Heart left ventricle (tissue), 16 donors: ENCODE results near the gene MYBBP1A. TPM values are rescaled to one million over a fixed set of nuclear protein-coding genes. Genes with fewer than 3 reads are reported as not detected.

Source experiments
- ATAC-seq, 4 donors: fragments of 200-7000 bp; cut with Tn5 transposase; one replicate each; pipeline ENCODE4 v1.9.1; 2020 to 2022; ENCODE audit warnings: moderate library complexity in 4 of 4, mild to moderate bottlenecking in 3 of 4, moderate number of reproducible peaks in 1 of 4
- DNase-seq, 5 donors: peaks; one replicate each; pipeline ENCODE4 v3.0.0-alpha.2; 2020
- H3K27ac ChIP-seq, 12 donors: fragments of 200-600 bp; sonication (generic) in 4 of 12; one replicate each; pipeline versions ENCODE4 v1.5.0 to v1.8.0; 2016 to 2022; ENCODE audit warnings: mild to moderate bottlenecking in 2 of 12
- H3K27me3 ChIP-seq, 9 donors: fragments of 200-600 bp; sonication (generic) in 2 of 9; one replicate each; pipeline versions ENCODE4 v1.5.1 to v1.8.0; 2016 to 2022; ENCODE audit warnings: mild to moderate bottlenecking in 3 of 9
- H3K36me3 ChIP-seq, 9 donors: fragments of 200-600 bp; sonication (generic) in 2 of 9; one replicate each; pipeline versions ENCODE4 v1.5.0 to v1.8.0; 2018 to 2022; ENCODE audit warnings: mild to moderate bottlenecking in 2 of 9
- H3K4me1 ChIP-seq, 12 donors: fragments of 200-600 bp; sonication (generic) in 4 of 12; one replicate each; pipeline versions ENCODE4 v1.5.0 to v1.8.0; 2016 to 2022; ENCODE audit warnings: mild to moderate bottlenecking in 3 of 12
- H3K4me3 ChIP-seq, 12 donors: fragments of 200-600 bp; sonication (generic) in 4 of 12; one replicate each; pipeline versions ENCODE4 v1.5.0 to v1.8.0; 2017 to 2022; ENCODE audit warnings: mild to moderate bottlenecking in 9 of 12, moderate library complexity in 4 of 12
- H3K9me3 ChIP-seq, 12 donors: fragments of 200-600 bp; sonication (generic) in 4 of 12; one replicate each; pipeline versions ENCODE4 v1.5.0 to v1.8.0; 2016 to 2022; ENCODE audit warnings: mild to moderate bottlenecking in 1 of 12
- POLR2A ChIP-seq, 2 donors: fragments of 450-650 bp; IDR thresholded peaks; one replicate each; pipeline ENCODE4 v1.6.1; 2017; ENCODE audit warnings: antibody characterized with exemption in 2 of 2, mild to moderate bottlenecking in 2 of 2, moderate library complexity in 2 of 2
- WGBS, 4 donors: extraction: QIAGEN DNeasy Blood & Tissue Kit in 2 of 4; methylation state at CpG; one replicate each; pipeline versions ENCODE4 v1.1.5 to v1.1.7; 2013 to 2018; 5-methylcytosine and 5-hydroxymethylcytosine counted together
- intact Hi-C, 10 donors: fragments of 100-400 bp; cut with DNase I; formaldehyde crosslinking; loops; one replicate each; pipeline versions ENCODE4 v1.11.1 to v1.14.2; 2022
- polyA plus RNA-seq, 2 donors: library from polyadenylated mRNA; stranded (reverse); fragments of 200-250 nt; gene quantifications; one replicate each; pipeline ENCODE4 v1.2.3, GENCODE V29; 2013
- total RNA-seq, 9 donors: library from RNA; depleted of rRNA in 2 of 9; stranded (reverse); fragments of >200 nt in 2 of 9; fragmentation: NEBNext Ultra II Directional in 3 of 9; extraction: Animal tissue kit (Norgen Biotek cat#: 25700) in 3 of 9; gene quantifications; one replicate each; pipeline versions ENCODE4 v1.1.0 to v1.2.4, GENCODE V29; 2016 to 2023
- TF ChIP-seq, protein P1 (sequence below), 12 donors: fragments of 200-600 bp; sonication (generic) in 4 of 12; IDR thresholded peaks; one replicate each; pipeline versions ENCODE4 v1.5.0 to v1.8.0; 2018 to 2022; ENCODE audit warnings: antibody characterized with exemption in 12 of 12, mild to moderate bottlenecking in 5 of 12
- donor health status: ischemic (EF 13 %, LVEDD 7.1; RV severe dilation, severe dysfunction).
- donor health status: healthy with polysubstance abuse.
- donor health status: DM: no; HTN: yes; CAD: no.
- donor health status: DM: no; HTN: no; CAD: no.
- donor health status: ischemic (EF 25% LVEDD 6.9; RV normal size, moderate dysfunction).
- donor health status: ischemic (EF 25% LVEDD 5.7; RV mildly dilated, moderate dysfunction).
- donor health status: healthy.
- donor health status: DM: yes; HTN: yes; CAD: no.
- donor health status: ischemic (EF 35%, LVEDD 5.7; RV mildly dilated, moderate dysfunction).
- donor health status: nonischemic (EF 11% LVEDD 7.7; RV severe dilation, severe dysfunction).
- donor health status: DM: yes; HTN: yes; CAD: no.
- donor health status: PGD.
- donor health status: ischemic (EF 29% LVEDD 5.4; RV normal size, mild dysfunction).
- donor health status: nonischemic (EF 23%, LVEDD 6.1; RV moderate dilation, normal function).

MYBBP1A gene
- total and polyA plus RNA-seq, 11 donors, result 15.5 to 34.8 (median 24.4) TPM

DNA sequence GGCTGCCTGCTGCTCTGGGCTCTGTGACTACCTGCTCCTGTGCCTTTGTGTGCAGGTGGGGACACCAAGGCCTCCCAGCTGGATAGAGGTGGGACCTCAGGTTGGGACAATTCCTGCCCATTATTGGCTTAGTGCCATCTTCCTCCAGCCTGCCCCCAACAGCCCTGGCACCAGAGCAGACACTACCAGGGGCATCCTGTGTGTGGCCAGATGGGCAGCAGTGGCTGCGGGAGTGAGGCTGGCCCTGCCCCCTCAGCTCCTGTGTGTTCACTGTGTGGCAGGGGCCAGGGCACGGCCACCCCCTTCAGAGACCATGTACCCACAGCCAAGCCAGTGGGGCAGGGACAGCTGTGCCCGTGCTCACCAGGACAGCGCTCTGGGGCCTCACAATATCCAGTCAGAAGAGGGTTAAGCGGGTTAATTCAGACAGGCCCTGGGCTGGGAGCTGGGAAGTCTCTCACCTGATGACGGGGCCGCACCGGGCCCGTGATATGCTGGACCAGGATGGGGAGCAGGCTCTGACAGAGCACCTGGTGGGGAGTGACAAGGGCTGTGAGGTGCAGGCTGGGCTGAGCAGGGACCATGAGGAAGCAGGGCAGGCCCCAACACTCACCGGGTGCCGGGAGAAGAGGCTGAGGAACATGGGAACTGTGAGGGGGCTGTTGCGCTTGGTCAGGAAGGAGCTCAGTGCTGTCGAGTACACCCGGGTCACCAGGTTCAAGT lies 13.0 kb downstream of the MYBBP1A start:
- Histone ChIP-seq H3K4me3 (no peak overlapping the region), H3K36me3 (peaks cover 0 to 84% (median 64%) of the 10 kb centered on the region in 9 donors), H3K4me1 (peaks cover 4 to 48% (median 30%) of the 10 kb centered on the region in 12 donors), H3K9me3 (no peaks in the 10 kb centered on the region), H3K27ac (peak overlapping the region in 5 of 12 donors; percentile 37 to 80 (median 55)), H3K27me3 (no peaks in the 10 kb centered on the region)
- DNase-seq (peak in 2 of 5 donors; percentile 17 to 56), ATAC-seq (no peak)
- intact Hi-C loops, result loop anchor here in 4 of 10 donors (5.0 to 10.0 kb wide), 2 partner anchors 117 to 120 kb away; no protein-coding TSS in a partner anchor
- WGBS, 4 donors, result 92 to 97% (median 93%) methylated on average over 13 to 14 of the region's 14 CpGs
- TF ChIP-seq POLR2A (IDR thresholded peaks at IDR 0.05), result no peak
- TF ChIP-seq, protein P1, sequence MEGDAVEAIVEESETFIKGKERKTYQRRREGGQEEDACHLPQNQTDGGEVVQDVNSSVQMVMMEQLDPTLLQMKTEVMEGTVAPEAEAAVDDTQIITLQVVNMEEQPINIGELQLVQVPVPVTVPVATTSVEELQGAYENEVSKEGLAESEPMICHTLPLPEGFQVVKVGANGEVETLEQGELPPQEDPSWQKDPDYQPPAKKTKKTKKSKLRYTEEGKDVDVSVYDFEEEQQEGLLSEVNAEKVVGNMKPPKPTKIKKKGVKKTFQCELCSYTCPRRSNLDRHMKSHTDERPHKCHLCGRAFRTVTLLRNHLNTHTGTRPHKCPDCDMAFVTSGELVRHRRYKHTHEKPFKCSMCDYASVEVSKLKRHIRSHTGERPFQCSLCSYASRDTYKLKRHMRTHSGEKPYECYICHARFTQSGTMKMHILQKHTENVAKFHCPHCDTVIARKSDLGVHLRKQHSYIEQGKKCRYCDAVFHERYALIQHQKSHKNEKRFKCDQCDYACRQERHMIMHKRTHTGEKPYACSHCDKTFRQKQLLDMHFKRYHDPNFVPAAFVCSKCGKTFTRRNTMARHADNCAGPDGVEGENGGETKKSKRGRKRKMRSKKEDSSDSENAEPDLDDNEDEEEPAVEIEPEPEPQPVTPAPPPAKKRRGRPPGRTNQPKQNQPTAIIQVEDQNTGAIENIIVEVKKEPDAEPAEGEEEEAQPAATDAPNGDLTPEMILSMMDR (IDR thresholded peaks at IDR 0.05), result no peak

DNA sequence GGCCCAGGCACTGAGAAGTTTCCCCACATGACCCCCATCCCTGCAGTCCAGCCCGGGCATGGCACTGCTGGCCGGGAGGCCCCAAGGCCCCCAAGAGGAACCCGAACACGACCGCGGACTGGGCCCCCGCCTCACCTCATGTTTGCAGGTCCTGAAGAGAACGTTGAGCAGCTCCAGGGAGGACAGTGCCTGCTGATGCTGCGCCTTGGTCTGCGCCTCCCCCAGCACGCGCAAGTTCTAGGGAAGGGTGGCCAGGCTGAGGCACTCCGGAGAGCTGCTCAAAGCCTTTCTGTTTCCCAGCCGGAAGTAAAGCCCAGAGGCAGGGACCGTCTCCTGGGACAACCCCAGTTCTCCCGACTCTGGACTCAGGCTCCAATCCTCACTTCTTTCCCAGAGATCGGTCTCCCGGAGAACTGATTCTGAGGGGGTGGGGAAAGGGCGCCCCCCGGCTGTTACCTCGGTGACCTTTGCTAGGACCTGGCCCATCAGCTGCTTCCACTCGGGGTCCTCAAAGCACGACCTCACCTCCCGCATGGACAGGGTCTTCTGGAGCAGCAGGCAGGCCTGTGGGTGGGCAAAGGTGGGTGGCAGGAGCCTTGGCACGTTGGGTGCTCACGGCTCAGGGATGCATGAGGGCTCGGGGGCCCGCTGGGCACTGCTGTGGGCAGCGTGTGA lies 13.7 kb downstream of the MYBBP1A start:
- H3K4me3 ChIP-seq, result peak overlapping the region in 1 of 12 donors; percentile 7
- H3K27me3 ChIP-seq, result no peaks in the 10 kb centered on the region
- no peaks in the 10 kb centered on the region for H3K9me3 ChIP-seq
- TF ChIP-seq, protein P1 (IDR thresholded peaks at IDR 0.05), result peak in 5 of 12 donors; percentile 7 to 29 (median 22)
- TF ChIP-seq POLR2A (IDR thresholded peaks at IDR 0.05), result no peak
- intact Hi-C loops, result loop anchor here in 5 of 10 donors (2.0 to 10.0 kb wide), 3 partner anchors 117 to 121 kb away; no protein-coding TSS in a partner anchor
- ATAC-seq, result peak in 1 of 4 donors; percentile 9
- H3K4me1 ChIP-seq, result peaks cover 7 to 55% (median 36%) of the 10 kb centered on the region in 12 donors
- DNase-seq, result peak in 2 of 5 donors; percentile 30 to 65
- H3K27ac ChIP-seq, result peak overlapping the region in 10 of 12 donors; percentile 34 to 80 (median 52)
- WGBS, 4 donors, result 61 to 92% (median 72%) methylated on average over 2 to 29 of the region's 29 CpGs
- H3K36me3 ChIP-seq, result peaks cover 0 to 77% (median 57%) of the 10 kb centered on the region in 9 donors

DNA sequence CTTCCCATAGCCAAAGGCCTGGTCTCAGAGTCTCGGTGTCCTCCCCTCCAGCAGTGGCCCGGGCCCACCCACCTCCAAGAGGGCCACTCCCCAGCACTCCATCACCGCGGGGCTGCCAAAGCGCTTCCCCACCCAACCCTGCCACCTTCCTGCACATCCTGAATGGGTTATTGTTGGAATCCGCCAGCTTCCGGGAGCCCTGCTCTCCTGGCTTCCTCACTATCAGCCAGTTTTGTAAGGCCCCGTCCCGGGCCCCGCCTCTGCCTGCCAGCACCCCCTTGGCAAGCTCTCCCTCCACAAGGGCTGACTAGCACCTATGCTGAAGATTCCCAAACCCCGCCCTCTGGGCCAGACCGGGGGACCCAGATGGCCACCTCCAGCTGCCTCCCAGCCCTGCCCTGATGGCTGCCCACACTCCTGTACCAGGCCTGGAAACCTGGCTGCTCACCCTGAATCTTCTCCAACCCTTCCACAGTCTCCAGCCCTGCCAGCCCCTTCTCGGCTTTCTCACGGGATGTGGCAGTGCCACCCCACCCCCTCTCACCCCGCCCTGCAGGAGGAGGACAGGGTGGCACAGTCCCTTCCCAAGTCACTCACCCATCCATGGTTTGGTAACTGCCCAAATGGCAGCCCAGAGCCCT lies 14.4 kb downstream of the MYBBP1A start:
- Histone ChIP-seq H3K9me3 (no peaks in the 10 kb centered on the region), H3K27me3 (no peaks in the 10 kb centered on the region), H3K27ac (peak overlapping the region; percentile 24 to 80 (median 54)), H3K4me1 (peaks cover 13 to 62% (median 43%) of the 10 kb centered on the region in 12 donors), H3K36me3 (peaks cover 0 to 75% (median 53%) of the 10 kb centered on the region in 9 donors), H3K4me3 (peak overlapping the region in 2 of 12 donors; percentile 1 to 7)
- WGBS, 4 donors, result 64 to 79% (median 71%) methylated on average over 14 to 15 of the region's 15 CpGs
- DNase-seq (peak in 2 of 5 donors; percentile 39 to 68), ATAC-seq (peak in 3 of 4 donors; percentile 2 to 25 (median 7))
- intact Hi-C loops, result loop anchor here in 5 of 10 donors (2.0 to 10.0 kb wide), 3 partner anchors 116 to 120 kb away; no protein-coding TSS in a partner anchor
- TF ChIP-seq, protein P1 (IDR thresholded peaks at IDR 0.05), result no peak
- TF ChIP-seq POLR2A (IDR thresholded peaks at IDR 0.05), result no peak
